ENCODE data around the gene NUP214. TPM values are rescaled to one million over a fixed set of nuclear protein-coding genes. Genes with fewer than 3 reads are reported as not detected.

The NUP214 gene
- total RNA-seq, 1 donor from 2014 or later: 30.5 TPM

DNA sequence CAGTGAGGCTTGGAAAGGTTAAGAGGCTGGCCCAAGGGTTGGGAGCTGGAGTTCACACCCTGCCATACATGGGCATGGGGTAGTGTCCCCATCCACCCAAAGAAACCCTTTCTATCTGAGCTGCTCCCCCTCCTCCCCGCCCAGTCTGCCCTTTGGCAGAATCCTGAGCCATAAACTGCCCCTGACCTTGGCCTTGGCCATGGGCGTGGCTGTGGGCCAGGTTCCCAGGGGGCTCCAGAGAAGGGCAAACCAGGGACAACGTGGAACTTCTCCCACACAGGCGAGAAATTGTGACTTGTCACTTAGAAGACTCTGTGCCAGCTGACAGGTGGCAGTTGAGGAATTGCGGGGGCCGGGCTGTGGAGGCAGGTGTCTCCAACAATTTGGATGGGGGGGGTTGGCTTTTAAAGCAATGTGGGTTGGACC lies 146.1 kb downstream of the NUP214 start:
- TF ChIP-seq, protein P1, sequence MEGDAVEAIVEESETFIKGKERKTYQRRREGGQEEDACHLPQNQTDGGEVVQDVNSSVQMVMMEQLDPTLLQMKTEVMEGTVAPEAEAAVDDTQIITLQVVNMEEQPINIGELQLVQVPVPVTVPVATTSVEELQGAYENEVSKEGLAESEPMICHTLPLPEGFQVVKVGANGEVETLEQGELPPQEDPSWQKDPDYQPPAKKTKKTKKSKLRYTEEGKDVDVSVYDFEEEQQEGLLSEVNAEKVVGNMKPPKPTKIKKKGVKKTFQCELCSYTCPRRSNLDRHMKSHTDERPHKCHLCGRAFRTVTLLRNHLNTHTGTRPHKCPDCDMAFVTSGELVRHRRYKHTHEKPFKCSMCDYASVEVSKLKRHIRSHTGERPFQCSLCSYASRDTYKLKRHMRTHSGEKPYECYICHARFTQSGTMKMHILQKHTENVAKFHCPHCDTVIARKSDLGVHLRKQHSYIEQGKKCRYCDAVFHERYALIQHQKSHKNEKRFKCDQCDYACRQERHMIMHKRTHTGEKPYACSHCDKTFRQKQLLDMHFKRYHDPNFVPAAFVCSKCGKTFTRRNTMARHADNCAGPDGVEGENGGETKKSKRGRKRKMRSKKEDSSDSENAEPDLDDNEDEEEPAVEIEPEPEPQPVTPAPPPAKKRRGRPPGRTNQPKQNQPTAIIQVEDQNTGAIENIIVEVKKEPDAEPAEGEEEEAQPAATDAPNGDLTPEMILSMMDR (IDR thresholded peaks at IDR 0.05; ENCODE audit: insufficient read depth, low read length, poor library complexity, severe bottlenecking): no peak
- Histone ChIP-seq H3K36me3 (ENCODE audit: control insufficient read depth, insufficient read depth, low read length) (no peaks in the 10 kb centered on the region), H3K27me3 (ENCODE audit: control insufficient read depth, insufficient read depth, low read length) (peaks cover 19% of the 10 kb centered on the region), H3K4me3 (ENCODE audit: low read depth, low read length) (no peak overlapping the region)
- no peak for DNase-seq (ENCODE audit: low read depth)

DNA sequence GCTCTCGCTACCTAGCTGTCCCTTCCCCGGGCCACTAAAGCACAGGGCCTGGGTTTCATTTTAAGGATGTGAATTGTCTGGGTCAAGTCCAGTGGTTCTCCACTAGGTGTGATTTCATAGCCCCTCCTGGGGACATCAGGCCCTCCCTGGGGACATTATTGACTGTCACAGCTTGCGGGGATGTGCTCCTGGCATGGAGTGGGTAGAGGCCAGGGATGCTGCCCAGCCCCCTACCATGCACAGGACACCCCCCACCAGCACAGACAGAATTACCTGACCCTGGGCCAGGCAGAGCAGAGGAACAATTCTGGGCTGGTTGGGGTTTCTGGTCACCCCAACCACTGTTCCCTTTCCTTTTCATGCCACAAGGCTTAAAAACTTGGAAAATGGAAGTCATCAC lies 146.8 kb downstream of the NUP214 start:
- Histone ChIP-seq H3K4me3 (ENCODE audit: low read depth, low read length) (no peak overlapping the region), H3K27me3 (ENCODE audit: control insufficient read depth, insufficient read depth, low read length) (peaks cover 21% of the 10 kb centered on the region), H3K36me3 (ENCODE audit: control insufficient read depth, insufficient read depth, low read length) (no peaks in the 10 kb centered on the region)
- no peak for DNase-seq (ENCODE audit: low read depth)
- TF ChIP-seq, protein P1 (IDR thresholded peaks at IDR 0.05; ENCODE audit: insufficient read depth, low read length, poor library complexity, severe bottlenecking): no peak

DNA sequence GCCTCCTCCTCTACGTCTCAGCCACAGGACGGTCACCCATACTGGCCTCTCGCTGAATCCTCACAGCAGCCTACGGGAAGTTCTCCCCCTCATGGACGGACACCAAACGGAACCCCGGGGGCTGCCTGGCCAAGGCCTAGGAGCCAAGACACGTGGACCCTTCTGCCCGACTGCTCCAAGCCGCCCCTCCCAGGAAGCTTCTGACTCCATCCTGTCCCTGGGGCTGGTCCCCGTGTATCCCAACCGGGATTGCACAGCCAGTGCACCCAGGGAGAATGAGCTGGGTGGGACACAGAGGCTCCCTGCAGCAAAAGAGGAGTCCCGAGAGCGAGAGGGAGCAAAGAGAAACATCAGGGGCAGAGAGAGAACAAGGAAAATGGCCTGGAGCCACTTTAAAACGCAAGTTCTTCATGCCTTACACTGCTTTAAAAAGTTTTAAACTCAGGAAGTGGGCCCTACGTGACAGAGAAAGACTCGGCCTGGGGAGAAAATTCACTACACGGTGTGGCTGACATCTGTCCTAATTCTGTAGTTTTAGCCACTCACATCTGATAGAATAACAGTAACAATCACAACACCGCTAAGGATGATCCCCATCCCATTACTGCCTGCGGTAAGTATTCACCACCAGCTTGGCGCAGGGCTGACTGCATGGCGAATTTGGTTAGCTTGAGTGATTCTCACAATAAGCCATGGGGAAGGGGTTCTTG lies 147.9 kb downstream of the NUP214 start:
- no peak for DNase-seq (ENCODE audit: low read depth)
- no peak overlapping the region for H3K4me3 ChIP-seq (ENCODE audit: low read depth, low read length)
- peaks cover 22% of the 10 kb centered on the region for H3K27me3 ChIP-seq (ENCODE audit: control insufficient read depth, insufficient read depth, low read length)
- no peaks in the 10 kb centered on the region for H3K36me3 ChIP-seq (ENCODE audit: control insufficient read depth, insufficient read depth, low read length)
- TF ChIP-seq, protein P1 (IDR thresholded peaks at IDR 0.05; ENCODE audit: insufficient read depth, low read length, poor library complexity, severe bottlenecking): no peak

DNA sequence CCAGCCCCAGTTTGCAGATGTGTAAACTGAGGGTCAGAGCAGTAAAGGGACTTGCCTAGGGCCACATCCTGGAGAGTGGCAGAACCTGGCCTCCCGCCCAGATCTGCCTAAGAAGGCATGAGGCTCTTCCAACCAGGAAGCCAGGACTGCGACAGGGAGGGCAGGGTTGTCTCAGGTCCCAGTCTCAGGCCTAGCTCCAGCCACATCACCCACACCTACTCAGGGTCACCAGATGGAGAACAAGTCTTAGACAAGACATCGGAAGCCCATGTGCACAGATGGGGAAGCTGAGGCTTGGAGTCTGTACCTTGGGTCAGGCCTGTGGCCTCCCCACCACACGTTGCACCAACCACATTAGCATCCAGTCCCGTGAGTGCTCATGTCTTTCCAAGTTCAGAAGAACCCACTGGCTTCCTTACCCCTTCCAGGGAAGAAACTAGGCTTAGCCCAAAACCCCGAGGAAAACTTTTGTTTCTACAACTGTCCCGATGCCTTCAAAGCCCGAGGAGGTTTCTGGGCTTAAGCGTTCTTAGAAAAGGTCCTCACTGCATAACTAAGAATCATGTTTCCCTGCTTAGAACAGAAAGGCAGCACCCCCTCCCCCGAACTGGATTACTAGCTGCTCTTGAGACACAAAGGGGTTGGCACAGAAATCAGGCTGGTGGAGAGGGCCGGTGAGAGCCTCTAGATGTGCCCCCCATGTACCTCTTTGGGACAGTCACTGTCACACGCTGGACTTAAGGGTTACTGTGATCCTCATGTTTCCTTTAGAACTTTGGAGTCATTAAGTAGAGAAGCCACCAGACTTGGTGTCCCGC lies 148.7 kb downstream of the NUP214 start:
- TF ChIP-seq, protein P1 (IDR thresholded peaks at IDR 0.05; ENCODE audit: insufficient read depth, low read length, poor library complexity, severe bottlenecking): no peak
- H3K27me3 ChIP-seq (ENCODE audit: control insufficient read depth, insufficient read depth, low read length): peaks cover 24% of the 10 kb centered on the region
- no peak for DNase-seq (ENCODE audit: low read depth)
- no peak overlapping the region for H3K4me3 ChIP-seq (ENCODE audit: low read depth, low read length)
- H3K36me3 ChIP-seq (ENCODE audit: control insufficient read depth, insufficient read depth, low read length): no peaks in the 10 kb centered on the region

DNA sequence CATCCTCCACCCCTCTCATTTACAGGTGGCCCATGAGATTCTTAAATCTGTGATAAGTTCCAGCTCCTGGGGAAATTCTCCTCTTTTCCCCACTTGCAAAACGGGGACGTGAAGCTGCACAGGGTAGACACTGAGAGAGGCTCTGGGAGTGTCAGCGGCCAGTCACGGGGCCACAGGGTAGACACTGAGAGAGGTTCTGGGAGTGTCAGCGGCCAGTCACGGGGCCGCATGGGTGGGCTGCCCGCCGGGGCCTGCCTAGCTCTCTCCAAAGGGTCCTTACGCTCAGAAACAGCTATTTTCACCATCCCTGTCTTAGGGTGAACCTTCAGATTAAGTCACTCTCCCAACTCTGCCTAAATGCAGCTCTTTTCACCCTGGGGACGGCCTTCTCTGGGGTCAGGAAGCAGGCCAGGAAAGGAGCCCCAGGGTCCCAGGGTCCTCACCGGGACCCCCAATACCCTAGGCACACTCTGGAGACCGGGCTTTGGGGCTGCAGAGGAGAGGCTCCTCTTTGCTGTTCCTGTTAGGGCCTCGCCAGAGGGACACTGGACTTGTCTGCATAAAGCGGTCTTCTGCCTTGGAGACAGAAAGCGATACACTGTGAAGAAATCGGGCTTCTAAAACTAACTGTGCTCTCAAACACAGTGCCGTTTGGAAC lies 149.4 kb downstream of the NUP214 start:
- TF ChIP-seq, protein P1 (IDR thresholded peaks at IDR 0.05; ENCODE audit: insufficient read depth, low read length, poor library complexity, severe bottlenecking): no peak
- no peak for DNase-seq (ENCODE audit: low read depth)
- Histone ChIP-seq H3K27me3 (ENCODE audit: control insufficient read depth, insufficient read depth, low read length) (peaks cover 28% of the 10 kb centered on the region), H3K36me3 (ENCODE audit: control insufficient read depth, insufficient read depth, low read length) (no peaks in the 10 kb centered on the region), H3K4me3 (ENCODE audit: low read depth, low read length) (no peak overlapping the region)

Data from kidney epithelial cell (primary cell).